Subcutaneous abdominal adipose tissue (tissue), 5 donors: ENCODE measurements around the gene COL9A3.

ENCODE experiments used
- H3K27ac ChIP-seq: one replicate; pipeline ENCODE4 v1.7.0; 2013; ENCODE audit warnings: low read depth, mild to moderate bottlenecking, inconsistent platforms, low read length, moderate library complexity
- H3K27me3 ChIP-seq, 5 donors: one replicate each; pipeline ENCODE4 v1.7.0; 2013; ENCODE audit warnings: low read length in 5 of 5, inconsistent platforms in 1 of 5; ENCODE audit not compliant: control insufficient read depth in 5 of 5, insufficient read depth in 4 of 5
- H3K36me3 ChIP-seq, 5 donors: one replicate each; pipeline ENCODE4 v1.7.0; 2013; ENCODE audit warnings: low read length in 5 of 5; ENCODE audit not compliant: control insufficient read depth in 5 of 5, insufficient read depth in 5 of 5
- H3K4me1 ChIP-seq, 5 donors: one replicate each; pipeline ENCODE4 v1.7.0; 2013; ENCODE audit warnings: low read length in 5 of 5, mild to moderate bottlenecking in 3 of 5, moderate library complexity in 1 of 5; ENCODE audit not compliant: control insufficient read depth in 5 of 5, insufficient read depth in 5 of 5
- H3K4me3 ChIP-seq, 5 donors: one replicate each; pipeline ENCODE4 v1.7.0; 2013; ENCODE audit warnings: low read length in 5 of 5, low read depth in 1 of 5
- H3K9ac ChIP-seq, 5 donors: one replicate each; pipeline ENCODE4 v1.7.0; 2013; ENCODE audit warnings: low read length in 5 of 5, mild to moderate bottlenecking in 4 of 5, moderate library complexity in 3 of 5
- H3K9me3 ChIP-seq, 5 donors: one replicate each; pipeline ENCODE4 v1.7.0; 2013; ENCODE audit warnings: low read length in 5 of 5; ENCODE audit not compliant: control insufficient read depth in 5 of 5
- donor health status: healthy.
- donor health status: healthy.
- donor health status: healthy.
- donor health status: healthy.
- donor health status: healthy.

COL9A3 gene

DNA sequence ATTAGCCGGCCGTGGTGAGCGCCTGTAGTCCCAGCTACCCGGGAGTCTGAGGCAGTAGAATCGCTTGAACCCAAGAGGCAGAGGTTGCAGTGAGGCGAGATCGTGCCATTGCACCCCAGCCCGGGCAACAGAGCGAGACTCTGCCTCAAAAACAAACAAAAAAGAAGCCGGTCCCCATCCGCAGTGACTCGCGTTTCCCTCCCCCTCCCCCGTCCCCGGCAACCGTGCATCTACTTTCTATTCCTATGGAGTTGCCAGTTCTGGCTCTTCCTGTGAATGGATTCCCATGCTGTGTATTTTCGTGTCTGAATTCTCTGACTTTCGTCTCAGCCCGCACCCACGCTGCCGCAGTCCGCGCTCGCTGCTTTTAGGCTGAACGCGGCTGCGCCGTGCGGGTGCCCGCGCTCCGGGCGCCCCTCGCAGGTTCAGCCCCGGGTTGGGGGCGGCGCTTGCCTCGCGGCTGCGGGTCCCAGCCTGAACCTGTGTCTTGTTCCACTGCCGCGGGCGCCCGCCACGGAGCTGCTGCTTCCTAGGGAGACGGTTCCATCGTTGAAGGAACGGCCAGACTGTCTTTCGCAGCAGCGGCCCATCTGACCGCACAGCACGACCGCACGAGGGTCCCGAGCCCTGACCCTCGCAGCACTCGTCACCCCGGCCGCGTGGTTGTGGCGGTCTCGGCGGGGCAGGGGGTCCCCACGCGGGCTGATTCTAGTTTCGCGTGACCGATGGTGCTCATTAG is 21.7 kb upstream of the COL9A3 start:
- Histone ChIP-seq H3K9me3 (no peaks in the 10 kb centered on the region), H3K4me1 (peaks cover 4 to 44% (median 35%) of the 10 kb centered on the region in 5 donors), H3K4me3 (peak overlapping the region; percentile 61 to 79 (median 66)), H3K36me3 (peaks cover 0 to 25% (median 22%) of the 10 kb centered on the region in 5 donors), H3K27ac (peak overlapping the region; percentile 57), H3K9ac (peak overlapping the region in 4 of 5 donors; percentile 66 to 81 (median 67)), H3K27me3 (peaks cover 0 to 4% (median 3%) of the 10 kb centered on the region in 5 donors)

DNA sequence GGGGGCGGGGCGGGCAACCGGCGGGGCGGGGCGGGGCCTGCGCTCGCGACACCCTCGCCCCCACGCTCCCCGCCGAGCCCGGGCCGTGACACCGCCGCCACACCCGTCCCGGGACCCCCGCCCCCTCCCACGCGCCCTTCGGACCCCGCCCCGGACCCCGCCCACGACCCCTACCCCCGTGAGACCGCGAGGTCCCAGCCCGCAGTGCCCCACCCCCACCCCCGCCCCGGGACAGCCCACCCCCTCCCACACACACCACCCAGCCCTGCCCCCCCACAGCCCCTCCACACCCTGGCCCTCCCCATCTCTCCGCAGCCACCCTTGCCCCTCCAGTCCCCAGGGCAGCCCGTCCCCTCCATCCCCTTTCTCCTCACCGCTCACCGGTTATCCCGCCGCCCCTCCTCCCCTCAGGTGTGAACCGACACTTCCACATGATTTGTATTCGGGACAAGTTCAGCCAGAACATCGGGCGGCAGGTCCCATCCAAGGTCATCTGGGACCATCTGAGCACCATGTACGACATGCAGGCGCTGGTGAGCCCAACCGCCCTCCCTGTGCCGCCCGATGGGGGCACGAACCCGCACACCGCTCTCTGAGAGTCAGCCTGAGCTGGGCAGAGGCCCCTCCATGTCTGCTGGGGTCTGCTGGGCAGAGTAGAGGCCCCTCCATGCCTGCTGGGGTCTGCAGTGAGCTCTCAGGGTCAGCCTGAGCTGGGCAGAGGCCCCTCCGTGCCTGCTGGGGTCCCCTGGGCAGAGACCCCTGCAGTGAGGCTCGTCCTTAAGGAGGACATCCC is 20.0 kb upstream of the COL9A3 start:
- peak overlapping the region; percentile 37 for H3K27ac ChIP-seq
- H3K9me3 ChIP-seq, result no peaks in the 10 kb centered on the region
- H3K4me3 ChIP-seq, result peak overlapping the region; percentile 35 to 79 (median 60)
- no peaks in the 10 kb centered on the region for H3K27me3 ChIP-seq
- peaks cover 0 to 38% (median 31%) of the 10 kb centered on the region in 5 donors for H3K36me3 ChIP-seq
- peaks cover 0 to 39% (median 33%) of the 10 kb centered on the region in 5 donors for H3K4me1 ChIP-seq
- H3K9ac ChIP-seq, result peak overlapping the region in 4 of 5 donors; percentile 55 to 71 (median 67)

DNA sequence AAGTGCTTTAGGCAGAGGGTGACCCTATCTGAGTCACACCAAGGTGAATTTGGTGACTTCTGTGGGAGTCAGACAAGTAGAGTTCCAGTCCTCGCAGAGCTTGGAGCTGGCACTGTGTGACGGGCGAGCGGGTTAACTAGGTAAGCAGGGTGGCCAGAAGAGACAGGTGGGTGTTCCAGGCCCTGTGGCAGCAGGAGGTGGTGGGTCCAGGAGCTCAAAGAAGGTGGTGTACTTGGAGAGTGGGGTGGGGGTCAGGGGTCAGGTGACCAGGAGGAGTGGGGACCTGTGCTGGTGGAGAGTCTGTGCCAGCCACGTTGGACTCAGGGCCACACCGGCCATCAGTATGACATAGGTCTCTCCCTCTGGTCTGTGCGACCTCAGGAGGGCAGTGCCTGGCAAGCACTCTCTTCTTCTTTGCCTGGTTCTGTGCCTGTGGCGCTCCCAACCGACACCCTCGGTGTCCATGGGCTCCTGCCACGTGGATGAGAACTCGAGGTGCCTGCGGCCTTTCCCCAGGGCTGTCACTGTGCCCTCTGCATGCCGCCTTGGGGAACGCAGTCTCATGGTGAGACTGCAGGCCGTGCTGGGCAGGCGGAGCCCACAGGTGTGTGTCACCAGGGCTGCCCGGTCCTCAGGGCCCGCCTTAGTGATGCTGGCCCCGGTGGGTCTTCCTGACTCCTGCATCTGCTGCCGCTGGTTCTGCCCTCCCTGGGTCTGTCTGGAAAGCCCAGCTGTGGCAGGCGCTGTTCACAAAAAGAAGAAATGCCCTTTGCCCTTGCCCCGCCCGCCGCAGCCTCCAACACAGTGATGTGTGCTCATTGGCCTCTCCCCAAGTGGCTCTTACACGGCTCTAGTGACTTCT is 18.9 kb upstream of the COL9A3 start:
- no peak overlapping the region for H3K4me3 ChIP-seq
- no peak overlapping the region for H3K27ac ChIP-seq
- no peaks in the 10 kb centered on the region for H3K9me3 ChIP-seq
- peaks cover 0 to 38% (median 31%) of the 10 kb centered on the region in 5 donors for H3K36me3 ChIP-seq
- peaks cover 0 to 39% (median 33%) of the 10 kb centered on the region in 5 donors for H3K4me1 ChIP-seq
- H3K9ac ChIP-seq, result peak overlapping the region in 2 of 5 donors; percentile 65 to 69
- no peaks in the 10 kb centered on the region for H3K27me3 ChIP-seq

DNA sequence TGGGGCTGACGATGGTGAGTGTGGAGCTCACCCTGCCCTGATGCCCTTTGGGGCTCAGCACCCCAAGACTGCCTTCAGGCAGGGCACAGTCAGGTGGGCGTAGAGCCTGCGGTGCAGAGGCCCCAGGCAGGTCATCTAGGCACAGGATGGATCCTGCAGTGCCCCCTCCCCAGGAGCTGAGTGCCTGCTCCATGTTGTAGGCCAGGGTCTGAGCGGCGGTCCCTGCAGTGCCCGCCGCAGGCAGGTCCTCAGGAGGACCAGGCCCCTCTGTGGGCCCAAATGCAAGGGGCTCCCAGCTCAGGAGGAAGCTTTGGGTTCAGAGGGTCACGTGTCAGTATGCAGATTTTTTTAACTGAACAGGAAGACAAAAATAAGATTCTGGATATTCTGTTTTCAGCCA is 17.8 kb upstream of the COL9A3 start:
- H3K36me3 ChIP-seq, result peaks cover 0 to 38% (median 31%) of the 10 kb centered on the region in 5 donors
- peaks cover 0 to 38% (median 26%) of the 10 kb centered on the region in 5 donors for H3K4me1 ChIP-seq
- no peak overlapping the region for H3K9ac ChIP-seq
- H3K27ac ChIP-seq, result no peak overlapping the region
- no peaks in the 10 kb centered on the region for H3K9me3 ChIP-seq
- no peaks in the 10 kb centered on the region for H3K27me3 ChIP-seq
- no peak overlapping the region for H3K4me3 ChIP-seq

DNA sequence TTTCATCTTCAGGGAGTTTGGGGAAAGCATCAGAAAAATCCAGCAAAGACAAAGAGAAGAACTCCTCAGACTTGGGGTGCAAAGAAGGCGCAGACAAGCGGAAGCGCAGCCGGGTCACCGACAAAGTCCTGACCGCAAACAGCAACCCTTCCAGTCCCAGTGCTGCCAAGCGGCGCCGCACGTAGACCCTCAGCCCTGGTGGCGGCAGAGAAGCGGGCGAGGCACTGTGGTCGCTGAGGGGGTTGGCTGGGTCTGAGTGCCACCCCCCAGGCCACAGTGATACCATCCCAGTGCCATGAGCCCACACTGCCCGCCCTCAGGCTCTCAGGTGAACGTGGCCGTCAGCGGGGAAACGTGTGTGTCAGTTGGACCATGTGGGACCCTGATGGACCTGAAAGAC is 17.4 kb upstream of the COL9A3 start:
- Histone ChIP-seq H3K9me3 (no peaks in the 10 kb centered on the region), H3K27me3 (no peaks in the 10 kb centered on the region), H3K4me1 (peaks cover 0 to 40% (median 29%) of the 10 kb centered on the region in 5 donors), H3K9ac (no peak overlapping the region), H3K36me3 (peaks cover 0 to 38% (median 31%) of the 10 kb centered on the region in 5 donors), H3K27ac (no peak overlapping the region), H3K4me3 (no peak overlapping the region)

DNA sequence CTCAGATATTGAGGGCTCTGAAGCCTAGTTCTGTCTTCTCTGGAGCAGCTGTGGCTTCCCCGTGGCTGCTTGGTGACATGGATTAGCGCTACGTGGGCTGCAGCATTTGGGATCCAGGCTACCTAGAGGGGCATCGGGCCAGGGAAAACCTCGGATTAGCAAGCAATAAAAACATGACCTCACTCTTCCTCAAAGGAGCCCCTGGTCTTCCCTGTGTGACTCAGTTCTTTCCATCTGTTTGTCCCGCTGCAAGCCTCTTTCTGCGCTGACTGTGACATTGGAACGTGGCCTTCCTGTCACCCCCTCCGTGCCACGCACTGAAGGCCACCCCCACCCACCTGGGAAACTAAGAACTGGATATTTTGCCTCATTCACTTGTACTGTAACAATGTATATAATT is 17.0 kb upstream of the COL9A3 start:
- Histone ChIP-seq H3K27ac (no peak overlapping the region), H3K9me3 (no peaks in the 10 kb centered on the region), H3K4me1 (peaks cover 0 to 36% (median 25%) of the 10 kb centered on the region in 5 donors), H3K9ac (no peak overlapping the region), H3K36me3 (peaks cover 0 to 38% (median 31%) of the 10 kb centered on the region in 5 donors), H3K27me3 (no peaks in the 10 kb centered on the region), H3K4me3 (no peak overlapping the region)

DNA sequence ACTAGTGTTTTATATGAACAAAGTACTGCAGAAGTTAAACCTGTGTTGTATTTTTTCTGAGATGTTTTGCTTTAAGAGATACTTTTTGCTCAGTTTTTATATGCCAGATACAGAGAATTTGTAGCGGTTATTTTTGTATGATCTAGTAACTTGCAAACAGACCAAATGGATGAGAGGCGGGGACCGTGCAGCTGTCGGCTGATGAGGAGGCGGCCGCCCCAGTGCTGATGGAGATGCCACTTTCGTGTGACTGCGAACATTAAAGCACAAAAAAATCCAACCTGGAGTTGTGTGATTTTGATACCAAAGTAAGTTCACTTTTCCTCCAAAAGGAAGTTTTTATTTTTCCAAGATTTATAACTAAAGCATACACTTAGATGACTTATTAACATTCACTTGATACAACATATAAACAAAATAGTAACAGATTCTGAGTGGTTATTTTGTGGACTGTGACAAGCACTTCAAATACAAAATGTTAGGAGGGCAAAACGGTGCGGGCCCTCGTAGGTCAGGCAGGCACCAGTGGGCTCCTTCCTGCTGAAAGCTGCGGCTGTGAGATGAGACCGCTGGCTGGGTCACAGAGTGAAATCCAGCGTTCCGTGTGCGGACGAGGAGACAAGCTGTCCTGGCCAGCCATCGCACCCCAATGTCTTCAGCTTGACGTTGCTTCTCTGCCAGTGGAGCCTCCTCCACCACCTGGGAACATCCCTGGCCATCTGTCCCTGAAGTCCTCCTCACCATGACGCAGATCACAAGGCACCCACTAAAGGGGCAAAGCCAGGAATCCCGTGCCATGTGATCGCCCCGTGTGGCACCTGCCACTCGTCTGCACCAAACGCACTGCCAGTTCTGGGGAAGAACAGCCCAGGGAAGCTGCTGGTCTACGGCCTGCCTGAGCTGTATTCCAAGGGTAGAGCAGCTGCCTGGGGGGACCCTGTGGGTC is 16.3 kb upstream of the COL9A3 start:
- Histone ChIP-seq H3K9ac (no peak overlapping the region), H3K27ac (no peak overlapping the region), H3K36me3 (peaks cover 0 to 38% (median 31%) of the 10 kb centered on the region in 5 donors), H3K4me3 (no peak overlapping the region), H3K27me3 (no peaks in the 10 kb centered on the region), H3K9me3 (no peaks in the 10 kb centered on the region), H3K4me1 (peaks cover 0 to 32% (median 22%) of the 10 kb centered on the region in 5 donors)

DNA sequence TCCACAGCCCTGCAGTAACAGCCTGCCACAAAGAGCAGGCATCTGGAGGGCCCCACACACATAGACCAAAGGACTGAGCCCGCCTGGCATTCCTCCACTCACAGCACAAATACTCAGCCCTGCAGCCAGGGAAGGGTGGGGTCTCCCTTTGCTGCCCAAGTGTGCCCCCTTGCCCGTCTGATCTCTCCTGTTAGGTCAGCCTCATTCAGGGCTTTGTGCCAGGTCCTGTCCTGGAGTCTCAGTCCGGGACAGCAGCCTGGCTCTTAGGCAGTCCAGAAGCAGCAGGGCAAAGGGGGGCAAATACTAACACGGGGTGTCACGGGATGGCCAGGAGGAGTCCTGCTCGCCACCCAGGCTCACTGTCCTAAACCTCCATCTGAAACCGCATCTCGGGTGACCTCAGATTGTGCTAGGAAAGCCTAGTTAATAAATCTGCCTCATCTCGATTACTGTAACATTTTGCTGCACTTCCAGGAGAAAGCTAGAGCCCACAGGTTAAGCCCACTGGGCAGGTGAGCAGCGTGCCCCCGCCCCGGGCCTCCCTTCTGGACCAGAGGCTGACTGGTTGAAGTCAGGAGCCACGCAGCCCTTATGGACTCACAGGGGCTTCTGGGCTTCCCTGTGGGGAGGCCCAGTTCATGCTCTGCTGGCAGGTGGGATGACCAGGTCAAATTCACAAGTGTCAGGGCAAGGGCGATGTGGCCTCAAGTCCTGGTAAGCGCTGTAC is 15.4 kb upstream of the COL9A3 start:
- no peak overlapping the region for H3K27ac ChIP-seq
- H3K4me1 ChIP-seq, result peaks cover 6 to 35% (median 28%) of the 10 kb centered on the region in 5 donors
- H3K27me3 ChIP-seq, result no peaks in the 10 kb centered on the region
- H3K4me3 ChIP-seq, result no peak overlapping the region
- H3K9me3 ChIP-seq, result no peaks in the 10 kb centered on the region
- no peak overlapping the region for H3K9ac ChIP-seq
- H3K36me3 ChIP-seq, result peaks cover 0 to 38% (median 31%) of the 10 kb centered on the region in 5 donors
